ENCODE data around the gene MTARC1.

- TF ChIP-seq CTCF (IDR thresholded peaks at IDR 0.05) (no peak), POLR2A (IDR thresholded peaks at IDR 0.05) (no peak)
These were observed 31.9 kb downstream of the MTARC1 start for GRCh38 chr1:220818421-220819173.
